ENCODE results near the gene TMEM259. TPM values are rescaled to one million over a fixed set of nuclear protein-coding genes. Genes with fewer than 3 reads are reported as not detected.

TMEM259 gene
- total and polyA plus RNA-seq, 9 of the 15 experiments (the other 6 are each of a cell fraction or from before 2014, with no cell fraction given): 0.52 to 231 (median 63.6) TPM

GRCh38 chr19:1062387-1063029 is 41.6 kb upstream of the TMEM259 start (continued):
- no peak for TF ChIP-seq MGA (IDR thresholded peaks at IDR 0.05)
- 0 out of 2 replicates have a peak, but pooled peaks have one; percentile 56 for TF ChIP-seq HDGF (IDR thresholded peaks at IDR 0.05)
- no peak for TF ChIP-seq HDAC8 (tag; IDR thresholded peaks at IDR 0.05)
- no peak for TF ChIP-seq TCF7L2 (IDR thresholded peaks at IDR 0.05; ENCODE audit: low read depth, low read length)
- TF ChIP-seq SUPT5H (IDR thresholded peaks at IDR 0.05): peak; percentile 38; the same call in 1 of the 2 replicates
- no peak for TF ChIP-seq SMARCA4 (IDR thresholded peaks at IDR 0.05)
- TF ChIP-seq CBX2 (IDR thresholded peaks at IDR 0.05; ENCODE audit: insufficient read depth, low read length, poor library complexity, severe bottlenecking): no peak
- no peak for TF ChIP-seq ARHGAP35 (IDR thresholded peaks at IDR 0.05; ENCODE audit: partially characterized antibody)
- no peak for TF ChIP-seq VEZF1 (CRISPR knock-in tag; IDR thresholded peaks at IDR 0.05)
- peak; percentile 47; the same call in 1 of the 2 replicates for TF ChIP-seq ELF4 (CRISPR knock-in tag; IDR thresholded peaks at IDR 0.05)
- no peak for TF ChIP-seq MED1 (CRISPR knock-in tag; IDR thresholded peaks at IDR 0.05; ENCODE audit: borderline replicate concordance)
- TF ChIP-seq SIX5 (IDR thresholded peaks at IDR 0.05; ENCODE audit: borderline replicate concordance in 1 of 2, insufficient read depth in 1 of 2, low read depth in 1 of 2, low read length in 2 of 2): no peak
- peak; percentile 34 for TF ChIP-seq POLR2A (conservative IDR thresholded peaks at IDR 0.05)
- no peak for TF ChIP-seq ZNF282 (CRISPR knock-in tag; IDR thresholded peaks at IDR 0.05)
- no peak for TF ChIP-seq NFRKB (IDR thresholded peaks at IDR 0.05; ENCODE audit: low read depth)
- TF ChIP-seq SAFB (IDR thresholded peaks at IDR 0.05; ENCODE audit: borderline replicate concordance, low read depth, low read length): no peak
- no peak for TF ChIP-seq CEBPB (tag; IDR thresholded peaks at IDR 0.05)
- TF ChIP-seq OTX1 (CRISPR knock-in tag; IDR thresholded peaks at IDR 0.05): peak; percentile 64; the same call in 1 of the 2 replicates
